HAP-1 (cell line): Measurements from ENCODE around the gene CSNK2A1.

ENCODE experiments used
- DNase-seq, 2 experiments: peaks; one replicate each; pipeline ENCODE4 v3.0.0-alpha.2; 2016 to 2020; ENCODE audit warnings: low spot score in 2 of 2
- H3K27me3 ChIP-seq: fragments of 250-450 bp; sonication (Bioruptor Pico); 2 replicates; pipeline ENCODE4 v1.5.1; 2020; ENCODE audit warnings: low read depth, mild to moderate bottlenecking, moderate library complexity
- H3K36me3 ChIP-seq: fragments of 250-450 bp; sonication (Bioruptor Pico); replicated peaks from 2 replicates; pipeline ENCODE4 v1.5.1; 2020; ENCODE audit warnings: mild to moderate bottlenecking
- H3K4me1 ChIP-seq: fragments of 250-450 bp; sonication (Bioruptor Pico); 2 replicates; pipeline ENCODE4 v1.5.1; 2020; ENCODE audit warnings: mild to moderate bottlenecking
- H3K4me3 ChIP-seq: fragments of 250-450 bp; sonication (Bioruptor Pico); 2 replicates; pipeline ENCODE4 v1.5.1; 2020; ENCODE audit warnings: mild to moderate bottlenecking, moderate library complexity
- H3K9me3 ChIP-seq: fragments of 250-450 bp; sonication (Bioruptor Pico); 2 replicates; pipeline ENCODE4 v1.5.1; 2020; ENCODE audit warnings: mild to moderate bottlenecking, moderate library complexity
- in situ Hi-C: fragments of 300-500 bp; cut with MboI; formaldehyde crosslinking; loops from 3 replicates; pipeline ENCODE4 v1.14.3; 2020; ENCODE audit warnings: low sequenced_read_pairs, inconsistent platforms, mixed read lengths

The CSNK2A1 gene

DNA sequence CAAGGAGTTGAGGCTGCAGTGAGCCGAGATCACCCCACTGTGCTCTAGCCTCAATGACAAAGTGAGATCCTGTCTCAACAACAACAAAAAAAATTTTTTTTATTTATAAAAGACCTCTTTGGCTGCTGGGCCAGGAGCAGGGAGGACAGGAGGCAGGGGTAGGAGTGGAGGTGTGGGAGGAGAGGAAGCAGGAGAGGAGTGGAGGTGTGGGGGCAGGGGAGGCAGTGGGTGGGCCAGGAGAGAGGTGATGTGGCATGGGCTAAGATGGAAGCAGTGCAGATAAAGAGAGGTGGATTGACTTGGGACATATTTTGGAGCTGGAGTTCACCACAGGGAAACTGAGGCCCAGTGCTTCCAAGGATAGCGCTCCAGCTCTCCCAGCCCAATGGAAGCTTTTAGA is 13.4 kb upstream of the CSNK2A1 start:
- no peaks in the 10 kb centered on the region for H3K36me3 ChIP-seq
- in situ Hi-C loops, result loop anchor here (5.0 kb wide), 2 partner anchors 90 to 180 kb away; no protein-coding TSS in a partner anchor

DNA sequence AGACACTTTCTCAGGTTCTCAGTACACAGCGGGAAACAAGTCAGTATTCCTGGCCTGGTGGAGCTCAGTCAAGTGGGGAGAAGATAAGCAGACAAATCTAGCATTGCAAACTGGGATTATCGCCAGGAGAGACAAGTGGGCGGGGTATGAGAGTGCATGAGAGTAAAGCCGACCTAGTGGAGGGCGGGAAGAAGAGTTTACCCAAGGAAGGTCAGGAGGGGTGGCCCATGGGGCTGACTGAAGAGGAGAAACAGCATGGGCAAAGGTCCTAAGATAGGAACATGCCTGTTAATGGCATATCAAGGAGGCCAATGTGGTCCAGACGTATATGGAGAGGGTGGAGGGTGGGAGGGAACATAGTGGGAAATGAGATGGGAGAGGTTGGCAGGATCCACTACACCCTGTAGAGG is 12.4 kb upstream of the CSNK2A1 start:
- in situ Hi-C loops, result loop anchor here (5.0 kb wide), 2 partner anchors 91 to 181 kb away; no protein-coding TSS in a partner anchor
- peak in 1 of 2 experiments; percentile 36 for DNase-seq
- H3K4me3 ChIP-seq, result no peak overlapping the region
- no peaks in the 10 kb centered on the region for H3K9me3 ChIP-seq
- H3K27me3 ChIP-seq, result peaks cover 16% of the 10 kb centered on the region
- H3K4me1 ChIP-seq, result no peaks in the 10 kb centered on the region
- no peaks in the 10 kb centered on the region for H3K36me3 ChIP-seq

More for the DNA sequence above, 13.4 kb upstream of the CSNK2A1 start:
- H3K9me3 ChIP-seq, result no peaks in the 10 kb centered on the region; the same call in 1 of the 2 replicates
- DNase-seq, result no peak
- H3K4me3 ChIP-seq, result no peak overlapping the region
- H3K4me1 ChIP-seq, result no peaks in the 10 kb centered on the region
- peaks cover 12% of the 10 kb centered on the region; the same call in 1 of the 2 replicates for H3K27me3 ChIP-seq

DNA sequence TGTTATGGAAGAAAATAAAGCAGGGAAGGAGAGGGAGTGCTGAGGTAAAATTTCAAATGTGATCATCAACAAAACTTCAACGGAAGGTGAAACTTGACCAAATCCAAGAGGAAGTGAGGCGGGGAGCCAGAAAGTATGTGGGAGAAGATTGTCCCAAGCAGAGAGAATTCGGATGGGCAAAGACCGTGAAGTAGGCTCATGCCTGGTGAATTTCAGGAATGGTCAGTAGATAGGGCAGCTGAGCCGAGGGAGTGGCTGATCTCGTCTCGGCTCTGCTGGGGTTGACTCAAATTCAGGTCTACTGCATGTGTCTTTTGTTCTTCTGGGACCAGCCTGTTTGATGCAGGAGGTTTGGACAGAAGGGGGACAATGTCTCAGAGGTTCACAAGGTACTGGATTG is 7.0 kb upstream of the CSNK2A1 start:
- Histone ChIP-seq H3K4me1 (no peaks in the 10 kb centered on the region), H3K4me3 (no peak overlapping the region), H3K36me3 (no peaks in the 10 kb centered on the region), H3K9me3 (no peaks in the 10 kb centered on the region; the same call in 1 of the 2 replicates), H3K27me3 (peaks cover 18% of the 10 kb centered on the region)
- no peak for DNase-seq
- in situ Hi-C loops, result no loop called here

- H3K4me1 ChIP-seq, result no peaks in the 10 kb centered on the region
- H3K9me3 ChIP-seq, result no peaks in the 10 kb centered on the region; the same call in 1 of the 2 replicates
- no peaks in the 10 kb centered on the region for H3K36me3 ChIP-seq
- peaks cover 18% of the 10 kb centered on the region for H3K27me3 ChIP-seq
- no peak for DNase-seq
- in situ Hi-C loops, result no loop called here
- no peak overlapping the region for H3K4me3 ChIP-seq
Observed at GRCh38 chr20:549722-550496, 6.3 kb upstream of the CSNK2A1 start.

DNA sequence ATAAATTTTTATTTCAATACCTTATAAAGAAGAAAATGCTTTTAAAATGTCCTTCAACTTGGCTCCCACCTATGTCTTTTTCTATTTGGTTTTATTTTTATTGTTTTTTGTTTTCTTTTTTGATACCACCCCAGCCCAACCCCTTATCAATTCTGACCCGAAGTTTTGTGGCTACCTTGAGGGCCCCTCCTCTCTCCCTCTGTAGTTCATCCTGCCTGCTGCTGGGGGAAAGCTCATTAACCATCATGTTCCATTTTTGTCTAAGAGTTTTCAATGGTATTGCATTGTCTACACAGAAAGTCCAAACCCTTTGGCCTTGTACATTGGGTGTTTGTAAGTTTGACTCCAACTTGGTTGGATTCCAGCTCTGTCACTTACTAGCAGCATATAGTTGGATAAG is 5.3 kb upstream of the CSNK2A1 start:
- peaks cover 18% of the 10 kb centered on the region for H3K27me3 ChIP-seq
- peaks cover 4% of the 10 kb centered on the region; the same call in 1 of the 2 replicates for H3K4me1 ChIP-seq
- in situ Hi-C loops, result no loop called here
- no peak overlapping the region for H3K4me3 ChIP-seq
- no peaks in the 10 kb centered on the region for H3K36me3 ChIP-seq
- H3K9me3 ChIP-seq, result no peaks in the 10 kb centered on the region; the same call in 1 of the 2 replicates
- DNase-seq, result no peak

DNA sequence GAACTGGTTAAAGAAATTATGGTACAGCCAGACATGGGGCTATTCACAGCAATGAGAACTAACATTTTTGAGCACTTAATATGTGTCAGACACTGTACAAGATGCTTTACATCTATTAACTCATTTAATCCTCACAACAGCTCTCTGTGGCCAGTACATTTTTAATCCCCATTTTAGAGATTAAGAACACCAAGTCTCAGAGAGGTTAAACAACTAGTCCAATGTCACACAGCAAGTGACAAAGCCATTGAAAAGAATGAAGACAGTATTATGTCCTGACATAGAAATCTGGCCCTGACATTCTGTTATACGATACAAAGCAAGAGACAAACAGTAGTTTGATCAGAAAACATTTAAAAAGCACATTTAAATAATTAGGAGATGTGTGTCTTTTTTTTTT is 3.8 kb upstream of the CSNK2A1 start:
- no peak overlapping the region for H3K4me3 ChIP-seq
- in situ Hi-C loops, result no loop called here
- no peak for DNase-seq

GRCh38 chr20:546353-546752 is 2.8 kb upstream of the CSNK2A1 start:
- Histone ChIP-seq H3K9me3 (peaks cover 7% of the 10 kb centered on the region), H3K36me3 (peaks cover 9% of the 10 kb centered on the region), H3K4me1 (peaks cover 5% of the 10 kb centered on the region), H3K4me3 (no peak overlapping the region), H3K27me3 (peaks cover 14% of the 10 kb centered on the region)
- in situ Hi-C loops, result no loop called here
- no peak for DNase-seq

More for the DNA sequence above, 3.8 kb upstream of the CSNK2A1 start:
- H3K36me3 ChIP-seq, result no peaks in the 10 kb centered on the region
- peaks cover 5% of the 10 kb centered on the region; the same call in 1 of the 2 replicates for H3K4me1 ChIP-seq
- no peaks in the 10 kb centered on the region; the same call in 1 of the 2 replicates for H3K9me3 ChIP-seq
- H3K27me3 ChIP-seq, result peaks cover 14% of the 10 kb centered on the region

DNA sequence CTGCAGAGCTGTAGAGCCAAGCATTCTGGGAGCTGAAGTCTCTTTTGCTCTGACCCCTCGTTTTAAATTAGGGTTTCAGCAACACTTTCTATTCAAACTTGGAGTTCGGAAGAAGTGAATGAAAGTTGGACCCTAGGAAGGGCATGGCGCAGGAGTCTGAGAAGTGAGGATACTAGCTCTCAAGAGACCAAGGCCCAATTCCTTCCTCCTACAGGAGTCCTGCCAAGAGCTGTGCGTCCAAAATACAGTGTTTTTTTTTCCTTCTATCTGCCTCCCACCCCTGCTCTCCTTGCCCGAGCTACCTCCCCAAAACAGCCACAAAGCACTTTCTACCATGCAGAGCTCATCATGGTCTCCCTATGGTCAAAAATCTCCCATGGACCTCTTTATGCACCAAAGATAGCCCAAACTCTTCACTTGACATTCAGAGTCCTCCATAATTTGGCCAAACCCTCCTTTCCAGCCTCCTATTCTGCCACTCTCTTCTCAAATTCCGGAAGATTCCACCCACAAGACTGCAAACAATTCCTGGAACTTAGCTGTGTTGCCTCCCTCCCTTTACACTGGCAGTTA is 649 bp upstream of the CSNK2A1 start:
- in situ Hi-C loops, result no loop called here
- H3K36me3 ChIP-seq, result peaks cover 27% of the 10 kb centered on the region
- H3K4me1 ChIP-seq, result peaks cover 5% of the 10 kb centered on the region
- peak overlapping the region; percentile 98 for H3K4me3 ChIP-seq
- H3K9me3 ChIP-seq, result peaks cover 24% of the 10 kb centered on the region
- DNase-seq, result no peak
- no peaks in the 10 kb centered on the region for H3K27me3 ChIP-seq

GRCh38 chr20:542777-543368 is 717 bp downstream of the CSNK2A1 start:
- in situ Hi-C loops, result no loop called here
- peak in 1 of 2 experiments; percentile 49 for DNase-seq

DNA sequence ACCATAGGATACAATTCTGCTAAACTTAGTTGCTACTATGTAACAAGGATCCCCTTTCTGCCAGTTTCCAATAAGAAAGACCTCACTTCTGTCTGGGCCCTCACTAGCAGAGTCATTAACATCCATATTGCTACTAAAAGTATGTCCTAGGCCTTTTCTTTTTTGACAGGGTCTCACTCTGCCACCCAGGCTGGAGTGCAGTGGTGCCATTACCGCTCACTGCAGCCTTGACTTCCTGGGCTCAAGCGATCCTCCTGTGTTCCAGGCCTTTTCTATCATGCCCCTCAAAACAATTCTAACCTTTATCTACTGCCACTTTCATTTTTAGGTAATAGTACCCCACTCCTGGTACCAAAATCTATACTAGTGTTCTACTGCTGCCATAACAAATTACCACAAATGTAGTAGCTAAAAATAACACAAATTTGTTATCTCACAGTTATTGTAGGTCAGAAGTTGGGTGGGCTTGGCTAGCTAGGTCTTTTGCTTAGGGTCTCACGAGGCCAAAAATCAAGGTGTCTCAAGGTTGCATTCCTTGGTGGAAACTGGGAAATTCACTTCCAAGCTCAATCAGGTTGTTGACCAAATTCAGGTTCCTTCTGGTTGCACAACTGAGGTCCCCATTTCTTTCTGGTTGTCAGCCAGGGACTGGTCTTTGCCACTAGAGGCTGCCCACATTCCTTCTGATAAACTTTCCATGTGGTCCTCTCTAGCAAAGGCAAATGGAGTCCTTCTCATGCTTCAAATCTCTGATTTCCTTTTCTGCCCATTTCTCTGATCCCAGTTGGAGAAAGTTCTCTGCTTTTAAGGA is 3.0 kb downstream of the CSNK2A1 start:
- in situ Hi-C loops, result no loop called here
- Histone ChIP-seq H3K4me3 (no peak overlapping the region), H3K36me3 (peaks cover 27% of the 10 kb centered on the region), H3K27me3 (no peaks in the 10 kb centered on the region), H3K9me3 (peaks cover 28% of the 10 kb centered on the region), H3K4me1 (peaks cover 19% of the 10 kb centered on the region)
- DNase-seq, result no peak

More at GRCh38 chr20:542777-543368, 717 bp downstream of the CSNK2A1 start:
- Histone ChIP-seq H3K9me3 (peaks cover 28% of the 10 kb centered on the region), H3K27me3 (no peaks in the 10 kb centered on the region), H3K4me1 (peaks cover 8% of the 10 kb centered on the region), H3K36me3 (peaks cover 27% of the 10 kb centered on the region), H3K4me3 (peak overlapping the region; percentile 98)

DNA sequence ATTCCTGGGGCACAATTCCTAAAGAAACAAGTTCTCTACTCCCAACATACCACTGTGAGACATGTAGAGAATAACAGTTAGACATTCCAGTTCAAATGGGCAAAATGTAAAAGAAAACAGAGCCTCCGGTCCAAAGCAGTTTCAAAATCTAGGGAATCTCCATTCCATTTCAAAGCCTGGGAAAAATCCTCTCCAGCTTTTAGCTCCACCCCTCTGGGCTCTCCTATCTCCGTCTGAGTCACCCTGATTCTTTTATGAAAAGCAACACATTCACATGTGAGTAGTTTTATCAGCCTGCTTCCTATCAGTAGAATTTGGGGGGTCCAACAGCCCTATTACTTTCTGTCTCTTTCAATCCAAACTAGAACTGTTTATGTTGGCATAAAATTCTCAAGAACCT is 3.7 kb downstream of the CSNK2A1 start:
- Histone ChIP-seq H3K27me3 (no peaks in the 10 kb centered on the region), H3K36me3 (peaks cover 27% of the 10 kb centered on the region), H3K4me3 (no peak overlapping the region), H3K9me3 (peaks cover 28% of the 10 kb centered on the region), H3K4me1 (peaks cover 19% of the 10 kb centered on the region)
- in situ Hi-C loops, result no loop called here
- DNase-seq, result no peak

- peaks cover 27% of the 10 kb centered on the region for H3K36me3 ChIP-seq
- in situ Hi-C loops, result no loop called here
- H3K4me3 ChIP-seq, result no peak overlapping the region
- no peaks in the 10 kb centered on the region for H3K27me3 ChIP-seq
- H3K9me3 ChIP-seq, result peaks cover 28% of the 10 kb centered on the region
- H3K4me1 ChIP-seq, result peaks cover 21% of the 10 kb centered on the region
- DNase-seq, result no peak
Observed at GRCh38 chr20:539191-539590, 4.4 kb downstream of the CSNK2A1 start.

DNA sequence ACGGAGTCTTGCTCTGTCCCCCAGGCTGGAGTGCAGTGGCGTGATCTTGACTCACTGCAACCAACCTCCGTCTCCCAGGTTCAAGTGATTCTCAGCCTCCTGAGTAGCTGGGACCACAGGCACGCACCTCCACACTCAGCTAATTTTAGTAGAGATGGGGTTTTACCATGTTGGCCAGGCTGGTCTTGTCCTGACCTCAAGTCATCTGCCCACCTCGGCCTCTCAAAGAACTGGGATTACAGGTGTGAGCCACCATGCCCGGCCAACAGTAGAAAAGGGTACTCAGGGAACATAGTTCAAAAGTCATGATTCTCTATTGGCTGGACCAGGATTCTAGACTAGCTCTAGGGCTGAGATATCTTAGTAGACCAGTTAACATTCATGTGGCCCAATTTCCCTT is 5.6 kb downstream of the CSNK2A1 start:
- peaks cover 32% of the 10 kb centered on the region for H3K36me3 ChIP-seq
- no peaks in the 10 kb centered on the region for H3K27me3 ChIP-seq
- peaks cover 20% of the 10 kb centered on the region for H3K4me1 ChIP-seq
- in situ Hi-C loops, result no loop called here
- peaks cover 28% of the 10 kb centered on the region for H3K9me3 ChIP-seq
- no peak for DNase-seq
- no peak overlapping the region for H3K4me3 ChIP-seq
